MCF 10A (cell line): ENCODE measurements around the gene CD44. TPM values are rescaled to one million over a fixed set of nuclear protein-coding genes. Genes with fewer than 3 reads are reported as not detected.

ENCODE experiments used
- BruUV-seq: library from RNA; stranded (reverse); fragments of 400-500 nt; replicated peaks from 2 replicates; lab custom pipeline; 2021; lab: Mats Ljungman, UMichigan
- CTCF ChIA-PET: fragments of 300-600 bp; sonication (Branson Sonifier 250); formaldehyde crosslinking; extraction: SDS; loops from one replicate; lab custom pipeline; 2021; ENCODE audit warnings: antibody characterized with exemption, inconsistent platforms; lab: Yijun Ruan, JAX
- POLR2A ChIA-PET: fragments of 300-600, 350-650 bp; sonication (Branson Sonifier 250); formaldehyde crosslinking; extraction: SDS; loops from one replicate; lab custom pipeline; 2020; ENCODE audit warnings: antibody characterized with exemption, inconsistent platforms; lab: Yijun Ruan, JAX
- DNase-seq: peaks from one replicate; pipeline ENCODE4 v3.0.0-alpha.2; 2018; ENCODE audit not compliant: unreplicated experiment
- H3K27ac Mint-ChIP-seq: one replicate; pipeline ENCODE4 v1.8.0; 2022; ENCODE audit warnings: mild to moderate bottlenecking, low read depth, mixed read lengths; ENCODE audit not compliant: unreplicated experiment
- H3K27me3 Mint-ChIP-seq: one replicate; pipeline ENCODE4 v1.8.0; 2022; ENCODE audit warnings: mixed read lengths; ENCODE audit not compliant: insufficient read depth, unreplicated experiment
- H3K36me3 Mint-ChIP-seq: one replicate; pipeline ENCODE4 v1.8.0; 2022; ENCODE audit warnings: mild to moderate bottlenecking, moderate library complexity, mixed read lengths; ENCODE audit not compliant: insufficient read depth, unreplicated experiment
- H3K4me1 Mint-ChIP-seq: one replicate; pipeline ENCODE4 v1.8.0; 2022; ENCODE audit warnings: mixed read lengths; ENCODE audit not compliant: insufficient read depth, unreplicated experiment
- H3K4me3 Mint-ChIP-seq: one replicate; pipeline ENCODE4 v1.8.0; 2022; ENCODE audit warnings: mild to moderate bottlenecking, moderate library complexity, mixed read lengths; ENCODE audit not compliant: unreplicated experiment
- H3K9me3 Mint-ChIP-seq: one replicate; pipeline ENCODE4 v1.8.0; 2022; ENCODE audit warnings: mixed read lengths; ENCODE audit not compliant: unreplicated experiment
- intact Hi-C: fragments of 100-400 bp; cut with micrococcal nuclease; formaldehyde crosslinking; loops from 2 replicates; pipeline ENCODE4 v1.14.1; 2022
- total RNA-seq: library from RNA; stranded (reverse); gene quantifications from 2 replicates; pipeline ENCODE4 v1.2.3, GENCODE V29; 2022
- TF ChIP-seq, protein P1 (sequence below): fragments of 200-600 bp; IDR thresholded peaks from one replicate; pipeline ENCODE4 v1.8.0; 2022; ENCODE audit warnings: antibody characterized with exemption, mild to moderate bottlenecking; ENCODE audit not compliant: unreplicated experiment

CD44 gene
- total RNA-seq, 1 experiment from 2014 or later, result 446 TPM

DNA sequence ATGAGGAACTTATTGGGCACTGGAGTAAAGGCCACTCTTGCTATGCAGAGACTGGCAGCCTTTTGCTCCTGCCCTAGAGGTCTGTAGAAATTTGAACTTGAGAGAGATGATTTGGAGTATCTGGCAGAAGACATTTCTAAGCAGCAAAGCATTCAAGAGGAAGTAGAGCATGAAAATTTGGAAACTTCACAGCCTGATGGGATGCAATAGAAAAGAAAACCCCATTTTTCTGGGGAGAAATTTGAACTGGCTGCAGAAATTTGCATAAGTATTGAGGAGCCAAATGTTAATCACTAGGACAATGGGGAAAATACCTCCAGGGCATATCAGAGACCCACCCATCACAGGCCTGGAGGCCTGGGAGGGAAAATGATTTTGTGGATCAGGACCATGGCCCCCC is 29.9 kb upstream of the CD44 start:
- Mint-ChIP-seq H3K27ac (no peak overlapping the region), H3K4me3 (no peak overlapping the region), H3K9me3 (no peaks in the 10 kb centered on the region), H3K36me3 (no peaks in the 10 kb centered on the region), H3K27me3 (no peaks in the 10 kb centered on the region), H3K4me1 (peaks cover 25% of the 10 kb centered on the region)
- CTCF ChIA-PET, result no interaction called here
- intact Hi-C loops, result no loop called here
- no TSS peak for BruUV-seq
- DNase-seq, result no peak
- TF ChIP-seq, protein P1, sequence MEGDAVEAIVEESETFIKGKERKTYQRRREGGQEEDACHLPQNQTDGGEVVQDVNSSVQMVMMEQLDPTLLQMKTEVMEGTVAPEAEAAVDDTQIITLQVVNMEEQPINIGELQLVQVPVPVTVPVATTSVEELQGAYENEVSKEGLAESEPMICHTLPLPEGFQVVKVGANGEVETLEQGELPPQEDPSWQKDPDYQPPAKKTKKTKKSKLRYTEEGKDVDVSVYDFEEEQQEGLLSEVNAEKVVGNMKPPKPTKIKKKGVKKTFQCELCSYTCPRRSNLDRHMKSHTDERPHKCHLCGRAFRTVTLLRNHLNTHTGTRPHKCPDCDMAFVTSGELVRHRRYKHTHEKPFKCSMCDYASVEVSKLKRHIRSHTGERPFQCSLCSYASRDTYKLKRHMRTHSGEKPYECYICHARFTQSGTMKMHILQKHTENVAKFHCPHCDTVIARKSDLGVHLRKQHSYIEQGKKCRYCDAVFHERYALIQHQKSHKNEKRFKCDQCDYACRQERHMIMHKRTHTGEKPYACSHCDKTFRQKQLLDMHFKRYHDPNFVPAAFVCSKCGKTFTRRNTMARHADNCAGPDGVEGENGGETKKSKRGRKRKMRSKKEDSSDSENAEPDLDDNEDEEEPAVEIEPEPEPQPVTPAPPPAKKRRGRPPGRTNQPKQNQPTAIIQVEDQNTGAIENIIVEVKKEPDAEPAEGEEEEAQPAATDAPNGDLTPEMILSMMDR, result no peak
- POLR2A ChIA-PET, result no interaction called here

DNA sequence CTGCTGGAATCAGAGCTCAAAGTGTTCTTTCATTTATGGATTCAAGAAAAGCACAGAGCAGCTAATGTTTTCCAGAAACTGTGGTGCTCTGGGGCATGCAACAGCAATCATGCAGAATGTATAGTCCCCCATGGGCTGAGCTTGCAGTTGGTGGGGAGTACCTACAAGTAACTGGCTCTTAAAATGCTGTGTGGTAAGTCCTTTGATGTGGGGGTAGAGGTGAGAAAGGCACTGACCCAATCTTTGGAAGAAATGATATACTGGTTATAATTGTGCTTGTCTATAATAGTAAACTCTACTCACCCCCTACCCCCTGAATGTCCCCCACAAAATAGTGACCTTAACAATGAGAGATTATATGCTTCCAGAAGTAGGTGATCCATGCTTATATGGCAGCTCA is 29.1 kb upstream of the CD44 start:
- BruUV-seq, result no TSS peak
- ChIA-PET CTCF (interaction anchor here (0.6 to 0.7 kb wide), 3 partner anchors 15 to 254 kb away, joined by 3 read pairs; no protein-coding TSS in a partner anchor), POLR2A (interaction anchor here (0.7 to 0.9 kb wide), 2 partner anchors 77 to 85 kb away, joined by 3 read pairs; no protein-coding TSS in a partner anchor)
- H3K27me3 Mint-ChIP-seq, result no peaks in the 10 kb centered on the region
- intact Hi-C loops, result no loop called here
- DNase-seq, result no peak
- no peak overlapping the region for H3K27ac Mint-ChIP-seq
- H3K4me3 Mint-ChIP-seq, result no peak overlapping the region
- H3K36me3 Mint-ChIP-seq, result no peaks in the 10 kb centered on the region
- TF ChIP-seq, protein P1, result no peak
- no peaks in the 10 kb centered on the region for H3K9me3 Mint-ChIP-seq
- peaks cover 26% of the 10 kb centered on the region for H3K4me1 Mint-ChIP-seq

GRCh38 chr11:35111161-35112055 is 27.6 kb upstream of the CD44 start:
- no peak overlapping the region for H3K4me3 Mint-ChIP-seq
- H3K27ac Mint-ChIP-seq, result peak overlapping the region; percentile 80
- POLR2A ChIA-PET, result interaction anchor here (0.9 to 2.9 kb wide), 11 partner anchors 9 to 135 kb away, joined by 3 to 13 read pairs (median 4); partner anchors contain the start of gene CD44
- no TSS peak for BruUV-seq
- intact Hi-C loops, result no loop called here
- TF ChIP-seq, protein P1, result no peak
- DNase-seq, result peak; percentile 85
- H3K27me3 Mint-ChIP-seq, result no peaks in the 10 kb centered on the region
- H3K9me3 Mint-ChIP-seq, result no peaks in the 10 kb centered on the region
- no peaks in the 10 kb centered on the region for H3K36me3 Mint-ChIP-seq
- CTCF ChIA-PET, result interaction anchor here (0.6 to 0.9 kb wide), 2 partner anchors 15 to 23 kb away, joined by 3 to 4 read pairs; no protein-coding TSS in a partner anchor
- H3K4me1 Mint-ChIP-seq, result peaks cover 40% of the 10 kb centered on the region
